HG03060 (cell line): ENCODE measurements around the gene MACROD2.
"Not testable (repeated sequence)": the region's sequence is repeated elsewhere in the genome, so short reads cannot be mapped to it uniquely, and the experiment has no call there.

ENCODE experiments used
- ATAC-seq: cut with Tn5 transposase; IDR thresholded peaks from one replicate; pipeline ENCODE4 v1.9.1; 2021; ENCODE audit warnings: low read depth, moderate number of reproducible peaks; ENCODE audit not compliant: unreplicated experiment

Gene MACROD2

GRCh38 chr20:14235355-14235754 is 240.0 kb downstream of the MACROD2 start:
- no peak for ATAC-seq

GRCh38 chr20:14245368-14245970 is 250.2 kb downstream of the MACROD2 start:
- no peak for ATAC-seq

- no peak for ATAC-seq
Measured at GRCh38 chr20:14259689-14260088, 264.4 kb downstream of the MACROD2 start.

- no peak for ATAC-seq
Measured at GRCh38 chr20:14260367-14260766, 265.1 kb downstream of the MACROD2 start.

GRCh38 chr20:14264869-14265268 is 269.6 kb downstream of the MACROD2 start:
- ATAC-seq, result no peak

GRCh38 chr20:14266246-14266645 is 270.9 kb downstream of the MACROD2 start:
- ATAC-seq, result no peak

- not testable (repeated sequence) for ATAC-seq
Measured at GRCh38 chr20:14270751-14271150, 275.4 kb downstream of the MACROD2 start.

GRCh38 chr20:14282140-14282539 is 286.8 kb downstream of the MACROD2 start:
- no peak for ATAC-seq

GRCh38 chr20:14284443-14284842 is 289.1 kb downstream of the MACROD2 start:
- no peak for ATAC-seq

- no peak for ATAC-seq
Measured at GRCh38 chr20:14288341-14289330, 293.3 kb downstream of the MACROD2 start.

GRCh38 chr20:14291502-14291901 is 296.2 kb downstream of the MACROD2 start:
- no peak for ATAC-seq

GRCh38 chr20:14295238-14295637 is 299.9 kb downstream of the MACROD2 start:
- ATAC-seq, result no peak

- no peak for ATAC-seq
Measured at GRCh38 chr20:14295770-14296309, 300.5 kb downstream of the MACROD2 start.

GRCh38 chr20:14299831-14300230 is 304.5 kb downstream of the MACROD2 start:
- no peak for ATAC-seq

GRCh38 chr20:14303106-14303505 is 307.8 kb downstream of the MACROD2 start:
- ATAC-seq, result no peak

GRCh38 chr20:14303651-14304050 is 308.3 kb downstream of the MACROD2 start:
- no peak for ATAC-seq

- ATAC-seq, result no peak
Measured at GRCh38 chr20:14304472-14304871, 309.2 kb downstream of the MACROD2 start.

GRCh38 chr20:14307956-14308355 is 312.6 kb downstream of the MACROD2 start:
- no peak for ATAC-seq

- ATAC-seq, result no peak
Measured at GRCh38 chr20:14310977-14311627, 315.8 kb downstream of the MACROD2 start.

- no peak for ATAC-seq
Measured at GRCh38 chr20:14312001-14312400, 316.7 kb downstream of the MACROD2 start.
